Psoas muscle (tissue), 8 donors: Measurements from ENCODE around the gene SGK2. TPM values are rescaled to one million over a fixed set of nuclear protein-coding genes. Genes with fewer than 3 reads are reported as not detected.

Experiments used
- ATAC-seq, 4 donors: fragments of 200-7000 bp; cut with Tn5 transposase; one replicate each; pipeline ENCODE4 v1.9.1; 2020; ENCODE audit warnings: moderate library complexity in 3 of 4, mild to moderate bottlenecking in 2 of 4
- DNase-seq, 2 donors: peaks; one replicate each; pipeline ENCODE4 v3.0.0-alpha.2; 2020
- H3K27ac ChIP-seq: fragments of 200-600 bp; one replicate; pipeline ENCODE4 v1.8.0; 2022
- H3K27me3 ChIP-seq, 3 donors: fragments of 200-600 bp in 1 of 3; one replicate each; pipeline versions ENCODE4 v1.6.1 to v1.8.0; 2013 to 2022; ENCODE audit warnings: low read length in 2 of 3, mild to moderate bottlenecking in 2 of 3, moderate library complexity in 1 of 3; ENCODE audit not compliant: insufficient read depth in 3 of 3
- H3K36me3 ChIP-seq, 2 donors: fragments of 200-600 bp in 1 of 2; one replicate each; pipeline versions ENCODE4 v1.6.1 to v1.8.0; 2013 to 2022; ENCODE audit warnings: low read depth in 1 of 2, mild to moderate bottlenecking in 1 of 2, moderate library complexity in 1 of 2; ENCODE audit not compliant: insufficient read depth in 1 of 2
- H3K4me1 ChIP-seq: fragments of 200-600 bp; one replicate; pipeline ENCODE4 v1.8.0; 2022
- H3K4me3 ChIP-seq: fragments of 200-600 bp; one replicate; pipeline ENCODE4 v1.8.0; 2022; ENCODE audit warnings: mild to moderate bottlenecking
- H3K9me3 ChIP-seq: fragments of 200-600 bp; one replicate; pipeline ENCODE4 v1.8.0; 2022
- CTCF ChIP-seq: fragments of 200-600 bp; IDR thresholded peaks from one replicate; pipeline ENCODE4 v1.8.0; 2022; ENCODE audit warnings: antibody characterized with exemption
- WGBS, 3 donors: extraction: QIAGEN DNeasy Blood & Tissue Kit; methylation state at CpG; one replicate each; pipeline versions ENCODE4 v1.1.6 to v1.1.7; 2013; 5-methylcytosine and 5-hydroxymethylcytosine counted together
- intact Hi-C, 2 donors: fragments of 100-400 bp; cut with DNase I; formaldehyde crosslinking; loops; one replicate each; pipeline versions ENCODE4 v1.11.0 to v1.14.2; 2022
- polyA plus RNA-seq, 3 donors: library from polyadenylated mRNA; stranded (reverse); fragments of 200-250 nt; gene quantifications; one replicate each; pipeline ENCODE4 v1.2.3, GENCODE V29; 2013
- total RNA-seq, 4 donors: library from RNA; stranded (reverse); fragmentation: NEBNext Ultra II Directional in 2 of 4; extraction: Animal tissue kit (Norgen Biotek cat#: 25700) in 2 of 4; gene quantifications; one replicate each; pipeline versions ENCODE4 v1.2.1 to v1.2.4, GENCODE V29; 2021 to 2023
- donor health status: healthy with polysubstance abuse.
- donor health status: DM: no; HTN: no; CAD: no; lungs with moderate emphysema.
- donor health status: Bipolar disorder and iron deficiency.
- donor health status: healthy.
- donor health status: DM: yes; HTN: yes; CAD: no.
- donor health status: DM: no; HTN: no; CAD: no.
- donor health status: DM: no; HTN: no; CAD: no.
- donor health status: DM: yes; HTN: yes; CAD: no.

The SGK2 gene
- total and polyA plus RNA-seq, 7 donors = 0.04 to 0.53 (median 0.14) TPM; not detected in 3

- Histone ChIP-seq H3K27me3 (no peaks in the 10 kb centered on the region), H3K4me3 (no peak overlapping the region), H3K4me1 (no peaks in the 10 kb centered on the region), H3K9me3 (no peaks in the 10 kb centered on the region), H3K27ac (no peak overlapping the region), H3K36me3 (peaks cover 0 to 6% of the 10 kb centered on the region in 2 donors)
- DNase-seq (no peak), ATAC-seq (peak in 1 of 4 donors; percentile 32)
- TF ChIP-seq CTCF = no peak
- 78 to 86% (median 82%) methylated on average over 14 of the region's 14 CpGs for WGBS, 3 donors
- intact Hi-C loops = no loop called here
Observed at GRCh38 chr20:43530321-43531090, 28.3 kb upstream of the SGK2 start.

GRCh38 chr20:43531091-43531443, 27.8 kb upstream of the SGK2 start:
- no peak for DNase-seq
- H3K27ac ChIP-seq = no peak overlapping the region
- intact Hi-C loops = no loop called here

GRCh38 chr20:43532416-43533055, 26.3 kb upstream of the SGK2 start:
- intact Hi-C loops = no loop called here

More at GRCh38 chr20:43531091-43531443, 27.8 kb upstream of the SGK2 start:
- Histone ChIP-seq H3K4me1 (no peaks in the 10 kb centered on the region), H3K4me3 (no peak overlapping the region), H3K9me3 (no peaks in the 10 kb centered on the region), H3K27me3 (no peaks in the 10 kb centered on the region), H3K36me3 (peaks cover 0 to 11% of the 10 kb centered on the region in 2 donors)
- no peak for ATAC-seq
- TF ChIP-seq CTCF = no peak

GRCh38 chr20:43533060-43533459, 25.8 kb upstream of the SGK2 start:
- no peak for DNase-seq
- Histone ChIP-seq H3K27me3 (no peaks in the 10 kb centered on the region), H3K4me1 (no peaks in the 10 kb centered on the region), H3K4me3 (no peak overlapping the region), H3K9me3 (no peaks in the 10 kb centered on the region), H3K36me3 (peaks cover 0 to 29% of the 10 kb centered on the region in 2 donors), H3K27ac (no peak overlapping the region)
- no peak for ATAC-seq
- TF ChIP-seq CTCF = no peak
- intact Hi-C loops = no loop called here

More at GRCh38 chr20:43532416-43533055, 26.3 kb upstream of the SGK2 start:
- H3K27me3 ChIP-seq = no peaks in the 10 kb centered on the region
- DNase-seq (no peak), ATAC-seq (no peak)
- H3K9me3 ChIP-seq = no peaks in the 10 kb centered on the region
- H3K27ac ChIP-seq = no peak overlapping the region
- peaks cover 0 to 25% of the 10 kb centered on the region in 2 donors for H3K36me3 ChIP-seq
- no peak for TF ChIP-seq CTCF
- H3K4me1 ChIP-seq = no peaks in the 10 kb centered on the region
- WGBS, 3 donors = 95 to 97% (median 97%) methylated on average over 9 of the region's 9 CpGs
- H3K4me3 ChIP-seq = no peak overlapping the region
